Measurements from ENCODE around the gene PARVG.

GRCh38 chr22:44211256-44211945, 30.7 kb downstream of the PARVG start:
- TF ChIP-seq EZH2 (IDR thresholded peaks at IDR 0.05), result no peak
- no peak for TF ChIP-seq POLR2AphosphoS5 (IDR thresholded peaks at IDR 0.05; ENCODE audit: borderline replicate concordance, low read depth, low read length)
- no peak for TF ChIP-seq FOXP2 (optimal IDR thresholded peaks at IDR 0.05; ENCODE audit: control extremely low read depth, extremely low read length, insufficient read depth)

All from SK-N-MC (cell line).